Measurements from ENCODE around the gene EFNA4. TPM values are rescaled to one million over a fixed set of nuclear protein-coding genes. Genes with fewer than 3 reads are reported as not detected.

Gene EFNA4
- total RNA-seq, 1 experiment from 2014 or later, result 9.8 TPM

DNA sequence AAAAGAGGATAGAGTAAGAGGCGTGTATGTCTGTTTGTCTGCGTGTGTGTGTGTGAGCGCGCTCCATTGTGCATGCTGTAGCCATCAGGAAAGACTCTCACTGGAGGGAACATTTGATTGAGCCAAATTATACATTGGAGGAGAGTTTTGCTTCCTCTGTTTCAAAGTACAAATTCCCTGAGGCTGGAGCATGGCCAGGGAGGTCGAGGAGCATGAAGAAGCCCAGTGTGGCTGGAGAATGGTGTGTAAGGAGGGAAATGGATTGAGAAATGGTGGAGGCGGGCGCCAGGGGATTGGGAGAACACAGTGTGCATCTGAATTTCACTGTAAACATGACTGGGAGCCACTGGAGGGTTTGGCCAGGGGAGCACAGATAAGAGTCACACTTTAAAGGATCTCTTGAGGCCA lies 42.1 kb downstream of the EFNA4 start:
- Histone ChIP-seq H3K27me3 (ENCODE audit: insufficient read depth, low read length) (no peaks in the 10 kb centered on the region), H2AFZ (ENCODE audit: low read depth, low read length, poor library complexity, severe bottlenecking) (no peak overlapping the region), H3K9me3 (ENCODE audit: control insufficient read depth in 1 of 2, insufficient read depth in 1 of 2, low read depth in 1 of 2, low read length in 2 of 2) (no peaks in the 10 kb centered on the region), H3K9me2 (ENCODE audit: insufficient read depth) (no peaks in the 10 kb centered on the region), H3K36me3 (ENCODE audit: control insufficient read depth in 1 of 2, insufficient read depth in 2 of 2, low read length in 2 of 2) (no peaks in the 10 kb centered on the region), H3K4me1 (ENCODE audit: control insufficient read depth in 1 of 2, insufficient read depth in 2 of 2, low read length in 2 of 2) (no peaks in the 10 kb centered on the region), H3K27ac (ENCODE audit: low read depth, low read length) (no peak overlapping the region), H3K79me2 (ENCODE audit: insufficient read depth, low read length) (no peaks in the 10 kb centered on the region), H3K4me3 (replicated peaks in 1 of 2; ENCODE audit: low read depth in 1 of 2, low read length in 2 of 2) (no peak overlapping the region), H3K4me2 (ENCODE audit: low read length) (no peak overlapping the region), H4K20me1 (ENCODE audit: insufficient read depth) (no peaks in the 10 kb centered on the region), H3K9ac (ENCODE audit: low read length) (no peak overlapping the region)
- BruUV-seq (replicated peaks), result no TSS peak
- intact Hi-C loops (cut with micrococcal nuclease), result no loop called here
- RAD21 ChIA-PET (ENCODE audit: low non-redundant PET in 1 of 2, low total read pairs in 2 of 2, uncharacterized antibody in 2 of 2, unreplicated experiment in 2 of 2), result no interaction called here
- POLR2A ChIA-PET, result no interaction called here
- no peak for DNase-seq (ENCODE audit: low read depth, low spot score)
- TF ChIP-seq YY1 (IDR thresholded peaks at IDR 0.05; ENCODE audit: extremely low read depth, insufficient replicate concordance, low read depth, low read length), result no peak
- CTCF ChIA-PET, result no interaction called here
- ATAC-seq, result no peak

- ATAC-seq (no peak), DNase-seq (ENCODE audit: low read depth, low spot score) (no peak)
- Histone ChIP-seq H3K4me2 (ENCODE audit: low read length) (no peak overlapping the region), H3K36me3 (ENCODE audit: control insufficient read depth in 1 of 2, insufficient read depth in 2 of 2, low read length in 2 of 2) (no peaks in the 10 kb centered on the region), H3K27me3 (ENCODE audit: insufficient read depth, low read length) (no peaks in the 10 kb centered on the region), H3K4me1 (ENCODE audit: control insufficient read depth in 1 of 2, insufficient read depth in 2 of 2, low read length in 2 of 2) (no peaks in the 10 kb centered on the region), H3K4me3 (replicated peaks in 1 of 2; ENCODE audit: low read depth in 1 of 2, low read length in 2 of 2) (no peak overlapping the region), H3K9me2 (ENCODE audit: insufficient read depth) (no peaks in the 10 kb centered on the region), H3K79me2 (ENCODE audit: insufficient read depth, low read length) (no peaks in the 10 kb centered on the region), H2AFZ (ENCODE audit: low read depth, low read length, poor library complexity, severe bottlenecking) (no peak overlapping the region), H3K9me3 (ENCODE audit: control insufficient read depth in 1 of 2, insufficient read depth in 1 of 2, low read depth in 1 of 2, low read length in 2 of 2) (no peaks in the 10 kb centered on the region), H4K20me1 (ENCODE audit: insufficient read depth) (no peaks in the 10 kb centered on the region), H3K9ac (ENCODE audit: low read length) (no peak overlapping the region), H3K27ac (ENCODE audit: low read depth, low read length) (no peak overlapping the region)
- intact Hi-C loops (cut with micrococcal nuclease), result no loop called here
- BruUV-seq (replicated peaks), result no TSS peak
- ChIA-PET RAD21 (ENCODE audit: low non-redundant PET in 1 of 2, low total read pairs in 2 of 2, uncharacterized antibody in 2 of 2, unreplicated experiment in 2 of 2) (no interaction called here), CTCF (interaction anchor here (1.0 to 2.7 kb wide), 2 partner anchors 11 to 15 kb away, joined by 3 to 10 read pairs; no protein-coding TSS in a partner anchor), POLR2A (interaction anchor here (0.6 kb wide), 1 partner anchor 871 kb away, joined by 4 read pairs; the partner anchor contains the start of gene ARHGEF2)
- TF ChIP-seq JUND (IDR thresholded peaks at IDR 0.05) (no peak), REST (IDR thresholded peaks at IDR 0.05; ENCODE audit: low read depth) (no peak)
- TF ChIP-seq, protein P1, sequence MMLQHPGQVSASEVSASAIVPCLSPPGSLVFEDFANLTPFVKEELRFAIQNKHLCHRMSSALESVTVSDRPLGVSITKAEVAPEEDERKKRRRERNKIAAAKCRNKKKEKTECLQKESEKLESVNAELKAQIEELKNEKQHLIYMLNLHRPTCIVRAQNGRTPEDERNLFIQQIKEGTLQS (IDR thresholded peaks at IDR 0.05), result no peak
- TF ChIP-seq, protein P2, sequence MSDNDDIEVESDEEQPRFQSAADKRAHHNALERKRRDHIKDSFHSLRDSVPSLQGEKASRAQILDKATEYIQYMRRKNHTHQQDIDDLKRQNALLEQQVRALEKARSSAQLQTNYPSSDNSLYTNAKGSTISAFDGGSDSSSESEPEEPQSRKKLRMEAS (IDR thresholded peaks at IDR 0.05), result no peak
Measured at GRCh38 chr1:155106862-155107261, 43.3 kb downstream of the EFNA4 start.
